Dendritic cell treated with granulocyte-macrophage colony-stimulating factor and Interleukin-4, amounts not matched to agents 40 ng/mL and 50 ng/mL, for 4 days (primary cell): ENCODE measurements around the gene TNFAIP8L3.
"Not testable (repeated sequence)": the region's sequence is repeated elsewhere in the genome, so short reads cannot be mapped to it uniquely, and the experiment has no call there.

Experiments
- H3K27ac Mint-ChIP-seq: one replicate; pipeline ENCODE4 v1.8.0; 2022; ENCODE audit warnings: mild to moderate bottlenecking, mixed read lengths
- H3K27me3 Mint-ChIP-seq: one replicate; pipeline ENCODE4 v1.8.0; 2022; ENCODE audit warnings: mild to moderate bottlenecking, mixed read lengths
- H3K36me3 Mint-ChIP-seq: one replicate; pipeline ENCODE4 v1.8.0; 2022; ENCODE audit warnings: low read depth, mixed read lengths
- H3K4me1 Mint-ChIP-seq: one replicate; pipeline ENCODE4 v1.8.0; 2022; ENCODE audit warnings: low read depth, mixed read lengths
- H3K4me3 Mint-ChIP-seq: one replicate; pipeline ENCODE4 v1.8.0; 2022; ENCODE audit warnings: mild to moderate bottlenecking, moderate library complexity, mixed read lengths
- H3K9me3 Mint-ChIP-seq: one replicate; pipeline ENCODE4 v1.8.0; 2022; ENCODE audit warnings: mixed read lengths
- intact Hi-C: fragments of 100-400 bp; cut with micrococcal nuclease; formaldehyde crosslinking; loops from one replicate; pipeline ENCODE4 v1.15.0; 2022

The TNFAIP8L3 gene

DNA sequence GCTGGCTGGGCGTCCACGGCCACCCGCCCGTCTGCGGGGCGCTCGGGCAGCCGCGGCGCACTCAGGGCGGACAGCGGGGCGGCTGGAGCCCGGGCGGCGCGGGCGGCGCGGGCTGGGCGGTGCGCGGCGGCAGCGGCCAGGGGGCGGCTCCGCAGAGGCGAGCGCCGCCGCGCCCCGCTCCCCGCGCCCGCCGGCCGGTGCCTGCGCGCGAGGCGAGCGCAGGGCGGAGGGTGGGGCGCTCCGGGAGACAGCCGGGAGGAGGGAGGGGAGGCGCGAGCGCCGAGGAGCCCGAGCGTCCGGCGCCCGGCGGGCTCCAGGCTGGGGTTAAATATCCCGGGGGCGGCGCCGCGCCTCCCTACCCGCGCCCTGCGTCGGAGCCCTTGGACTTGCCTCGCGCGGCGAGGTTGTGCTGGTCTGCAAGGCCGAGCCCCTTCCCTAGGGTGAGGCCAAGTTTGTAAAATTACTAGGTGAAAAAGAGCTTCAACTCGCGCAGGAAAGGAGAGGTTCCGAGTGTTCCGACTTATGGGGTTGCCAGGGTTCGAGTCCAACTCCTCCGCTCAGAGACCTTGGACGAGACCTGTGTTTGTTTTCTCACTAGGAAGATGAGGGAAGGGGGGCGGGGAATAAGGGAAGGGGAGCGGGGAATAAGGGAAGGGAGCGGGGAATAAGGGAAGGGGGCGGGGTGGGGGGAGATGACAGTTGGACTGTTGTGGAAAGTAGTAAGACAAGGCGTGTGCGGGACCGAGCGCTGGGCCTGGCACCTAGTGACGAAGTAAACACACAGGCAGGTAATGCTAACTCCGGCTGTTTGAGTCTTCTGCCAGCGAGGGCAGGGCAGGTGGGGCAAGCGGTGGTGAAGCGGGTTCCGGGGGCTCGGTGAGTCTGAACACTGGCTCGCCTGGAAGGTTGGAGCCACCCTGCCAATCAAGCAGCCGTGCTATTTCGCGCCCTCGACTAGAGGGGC, at the start of gene TNFAIP8L3:
Gene TNFAIP8L3, minus strand, starts transcription at position 301 of the 964 bp plus-strand sequence. CDS start 311 bp downstream, outside the sequence.
- Mint-ChIP-seq H3K9me3 (no peaks in the 10 kb centered on the region), H3K4me1 (peaks cover 35% of the 10 kb centered on the region), H3K4me3 (peak within 1 kb of the TSS; percentile 70), H3K27ac (no peak within 1 kb of the TSS), H3K27me3 (peaks cover 78% of the 10 kb centered on the region), H3K36me3 (no peaks in the 10 kb centered on the region)
- intact Hi-C loops = loop anchor here (5.0 kb wide), 1 partner anchor 48 kb away; no protein-coding TSS in a partner anchor

DNA sequence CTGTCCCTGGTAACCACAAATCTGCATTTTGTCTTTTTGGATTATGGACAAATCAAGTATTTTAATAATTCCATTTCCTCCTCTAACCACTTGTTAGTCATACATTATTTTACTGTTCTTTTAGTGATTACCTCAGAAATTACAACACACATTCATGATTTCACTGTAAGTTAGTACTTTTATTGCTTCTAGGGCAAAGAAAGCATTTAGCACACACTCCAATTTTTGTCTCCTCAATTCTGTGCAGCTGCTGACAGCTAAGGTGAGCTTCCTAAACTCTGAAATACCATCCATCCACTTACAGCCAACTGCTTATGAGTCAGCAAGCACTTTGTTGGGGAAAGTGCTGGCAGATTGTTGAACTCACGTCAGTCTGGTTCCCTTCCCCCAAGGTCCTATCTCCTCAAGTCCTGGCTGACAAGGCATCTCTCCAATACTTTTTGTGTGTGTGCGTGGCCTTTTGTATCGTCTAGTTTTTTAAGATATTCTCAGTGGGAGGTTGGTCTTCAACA, 49.4 kb upstream of the TNFAIP8L3 start:
- Mint-ChIP-seq H3K4me3 (no peak overlapping the region), H3K4me1 (peaks cover 6% of the 10 kb centered on the region), H3K27ac (no peak overlapping the region), H3K27me3 (peaks cover 37% of the 10 kb centered on the region), H3K36me3 (no peaks in the 10 kb centered on the region), H3K9me3 (no peaks in the 10 kb centered on the region)
- intact Hi-C loops = no loop called here

DNA sequence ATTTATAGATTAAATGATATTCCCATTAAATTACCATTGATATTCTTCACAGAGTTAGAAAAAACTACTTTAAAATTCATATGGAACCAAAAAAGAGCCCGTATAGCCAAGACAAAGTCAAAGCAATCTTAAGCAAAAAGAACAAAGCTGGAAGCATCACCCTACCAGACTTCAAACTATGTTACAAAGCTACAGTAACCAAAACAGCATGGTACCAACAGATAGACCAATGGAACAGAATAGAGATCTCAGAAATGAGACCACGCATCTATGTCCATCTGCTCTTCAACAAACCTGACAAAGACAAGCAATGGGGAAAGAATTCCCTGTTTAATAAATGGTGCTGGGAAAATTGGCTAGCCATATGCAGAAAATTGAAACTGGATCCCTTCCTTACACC, 45.6 kb upstream of the TNFAIP8L3 start:
- H3K9me3 Mint-ChIP-seq, intact Hi-C loops: not testable (repeated sequence)

DNA sequence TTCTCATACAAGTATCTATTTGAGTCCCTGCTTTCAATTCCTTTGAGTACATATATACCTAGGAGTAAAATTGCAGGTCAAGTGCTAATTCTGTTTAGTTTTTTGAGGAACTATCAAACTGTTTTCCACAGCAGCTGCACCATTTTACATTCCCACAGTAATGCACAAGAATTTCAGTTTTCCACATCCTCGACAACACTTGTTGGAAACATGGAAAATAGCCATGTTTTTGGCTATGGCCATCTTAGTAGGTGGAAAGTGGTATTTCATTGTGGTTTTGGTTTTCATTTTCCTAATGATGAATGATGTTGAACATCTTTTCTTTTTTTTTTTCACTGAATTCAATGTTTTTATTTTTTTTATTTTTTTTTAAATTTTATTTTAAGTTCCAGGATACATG, 44.4 kb upstream of the TNFAIP8L3 start:
- peaks cover 42% of the 10 kb centered on the region for H3K27me3 Mint-ChIP-seq
- H3K9me3 Mint-ChIP-seq = no peaks in the 10 kb centered on the region
- no peak overlapping the region for H3K4me3 Mint-ChIP-seq
- H3K36me3 Mint-ChIP-seq = no peaks in the 10 kb centered on the region
- intact Hi-C loops = no loop called here
- H3K27ac Mint-ChIP-seq = no peak overlapping the region
- H3K4me1 Mint-ChIP-seq = peaks cover 3% of the 10 kb centered on the region

More for the DNA sequence above, 45.6 kb upstream of the TNFAIP8L3 start:
- not testable (repeated sequence) for H3K4me1 Mint-ChIP-seq, H3K36me3 Mint-ChIP-seq, H3K4me3 Mint-ChIP-seq, H3K27ac Mint-ChIP-seq
- peaks cover 42% of the 10 kb centered on the region for H3K27me3 Mint-ChIP-seq

DNA sequence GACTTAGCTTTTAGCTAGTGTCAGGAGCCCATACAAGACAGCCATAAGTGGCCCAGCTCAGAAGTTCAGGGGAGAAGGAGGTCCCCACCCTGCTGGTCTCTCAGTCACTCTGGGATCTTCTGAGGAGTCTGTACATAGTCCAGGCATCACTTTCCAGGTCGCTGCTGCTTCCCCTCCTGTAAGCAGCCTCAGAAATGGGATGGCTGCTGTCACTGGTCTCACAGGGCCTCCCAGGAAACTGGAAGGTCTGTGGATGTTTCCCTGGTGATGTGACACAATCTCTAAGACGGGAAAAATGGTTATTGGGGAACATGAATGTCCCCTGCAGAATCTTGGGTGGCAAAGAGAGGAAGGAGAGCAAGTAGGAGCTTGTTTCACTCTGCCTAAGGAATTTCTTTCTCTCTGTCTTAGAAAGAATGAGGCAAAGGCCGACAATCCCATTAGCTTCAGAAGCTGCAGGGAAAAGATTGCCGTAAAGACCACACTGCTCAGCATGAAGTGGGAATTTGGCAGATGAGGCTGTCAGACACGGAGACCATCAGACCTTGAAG, 43.2 kb upstream of the TNFAIP8L3 start:
- H3K27me3 Mint-ChIP-seq = peaks cover 35% of the 10 kb centered on the region
- no peaks in the 10 kb centered on the region for H3K4me1 Mint-ChIP-seq
- no peak overlapping the region for H3K4me3 Mint-ChIP-seq
- H3K36me3 Mint-ChIP-seq = no peaks in the 10 kb centered on the region
- intact Hi-C loops = no loop called here
- no peaks in the 10 kb centered on the region for H3K9me3 Mint-ChIP-seq
- no peak overlapping the region for H3K27ac Mint-ChIP-seq

DNA sequence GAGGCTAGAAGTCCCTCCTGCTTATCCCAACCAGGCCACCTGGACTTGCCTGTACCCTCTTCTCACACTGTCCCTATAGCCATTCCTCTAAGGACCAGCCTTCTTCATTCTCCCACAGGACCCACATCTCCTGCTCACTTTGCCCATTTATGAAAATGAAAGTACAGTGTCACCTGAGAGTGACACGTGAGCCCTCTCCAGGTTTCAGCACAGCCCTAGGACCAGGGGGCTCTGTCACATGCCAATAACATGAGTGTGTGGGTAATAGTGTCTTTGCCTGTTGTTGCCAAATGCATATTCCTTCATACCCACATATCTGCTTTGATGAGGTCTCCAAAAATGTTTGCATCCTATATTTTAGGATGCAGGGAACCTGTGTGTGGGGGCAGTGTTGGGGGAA, 42.3 kb upstream of the TNFAIP8L3 start:
- Mint-ChIP-seq H3K27me3 (peaks cover 32% of the 10 kb centered on the region), H3K27ac (no peak overlapping the region), H3K4me3 (no peak overlapping the region), H3K36me3 (no peaks in the 10 kb centered on the region), H3K9me3 (no peaks in the 10 kb centered on the region), H3K4me1 (no peaks in the 10 kb centered on the region)
- intact Hi-C loops = no loop called here

DNA sequence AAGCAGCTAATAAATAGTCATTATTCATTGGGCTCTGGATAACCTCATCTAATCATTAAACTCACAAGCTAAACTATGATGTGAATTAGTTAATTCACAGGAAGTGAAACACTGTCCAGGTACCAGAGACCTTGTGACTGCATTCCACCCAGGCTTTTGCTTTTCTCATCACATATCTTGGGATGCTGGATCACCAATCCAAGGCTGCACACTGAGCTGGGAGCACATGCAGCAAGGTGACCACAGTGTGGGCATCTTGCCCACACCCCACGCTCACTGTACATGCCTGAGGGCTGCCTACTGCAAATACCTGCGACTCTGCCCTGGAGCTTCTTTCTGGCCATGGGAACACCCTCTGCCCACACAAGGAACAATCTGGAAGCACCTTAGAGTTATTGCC, 40.6 kb upstream of the TNFAIP8L3 start:
- Mint-ChIP-seq H3K27me3 (peaks cover 19% of the 10 kb centered on the region), H3K4me3 (no peak overlapping the region), H3K27ac (no peak overlapping the region), H3K36me3 (no peaks in the 10 kb centered on the region), H3K9me3 (no peaks in the 10 kb centered on the region), H3K4me1 (no peaks in the 10 kb centered on the region)
- intact Hi-C loops = no loop called here

DNA sequence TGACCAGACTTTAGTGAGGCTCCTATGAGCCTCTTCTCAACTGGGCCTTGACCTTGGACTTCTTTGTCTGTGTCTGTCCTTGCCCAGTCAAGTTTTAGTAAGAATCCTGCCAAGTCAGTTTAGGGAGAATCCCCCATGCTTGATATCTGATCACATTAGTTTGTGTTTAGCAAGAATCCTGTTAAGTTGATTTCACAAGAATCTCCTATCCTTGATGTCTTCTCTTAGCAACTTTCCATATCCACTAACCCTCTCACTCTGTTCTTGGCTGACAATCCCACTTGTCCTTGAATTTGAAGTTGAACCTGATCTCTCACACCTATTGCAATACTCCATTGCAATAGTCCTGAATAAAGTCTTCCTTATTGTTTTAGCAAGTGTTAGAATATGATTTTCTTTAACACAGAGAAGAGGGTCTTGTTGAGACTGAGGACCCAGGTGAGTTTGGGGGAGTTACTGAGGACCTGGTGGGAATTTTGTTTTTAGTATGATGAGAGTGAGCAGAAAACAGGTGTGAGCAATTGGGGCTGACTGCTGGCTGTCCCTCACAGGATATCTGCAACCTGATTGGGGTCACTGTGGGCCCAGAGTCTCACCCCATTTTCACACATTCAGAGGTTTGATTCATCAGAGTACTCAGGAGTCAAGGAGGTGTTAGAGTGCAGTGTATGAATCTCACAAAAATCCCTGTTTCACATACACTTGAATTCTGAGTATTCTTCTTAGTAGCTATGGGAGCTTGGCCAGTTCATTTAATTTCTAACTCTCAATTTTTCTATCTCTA, 39.9 kb upstream of the TNFAIP8L3 start:
- no peaks in the 10 kb centered on the region for H3K4me1 Mint-ChIP-seq
- H3K27ac Mint-ChIP-seq = no peak overlapping the region
- intact Hi-C loops = no loop called here
- no peaks in the 10 kb centered on the region for H3K9me3 Mint-ChIP-seq
- no peaks in the 10 kb centered on the region for H3K36me3 Mint-ChIP-seq
- H3K27me3 Mint-ChIP-seq = peaks cover 18% of the 10 kb centered on the region
- no peak overlapping the region for H3K4me3 Mint-ChIP-seq

DNA sequence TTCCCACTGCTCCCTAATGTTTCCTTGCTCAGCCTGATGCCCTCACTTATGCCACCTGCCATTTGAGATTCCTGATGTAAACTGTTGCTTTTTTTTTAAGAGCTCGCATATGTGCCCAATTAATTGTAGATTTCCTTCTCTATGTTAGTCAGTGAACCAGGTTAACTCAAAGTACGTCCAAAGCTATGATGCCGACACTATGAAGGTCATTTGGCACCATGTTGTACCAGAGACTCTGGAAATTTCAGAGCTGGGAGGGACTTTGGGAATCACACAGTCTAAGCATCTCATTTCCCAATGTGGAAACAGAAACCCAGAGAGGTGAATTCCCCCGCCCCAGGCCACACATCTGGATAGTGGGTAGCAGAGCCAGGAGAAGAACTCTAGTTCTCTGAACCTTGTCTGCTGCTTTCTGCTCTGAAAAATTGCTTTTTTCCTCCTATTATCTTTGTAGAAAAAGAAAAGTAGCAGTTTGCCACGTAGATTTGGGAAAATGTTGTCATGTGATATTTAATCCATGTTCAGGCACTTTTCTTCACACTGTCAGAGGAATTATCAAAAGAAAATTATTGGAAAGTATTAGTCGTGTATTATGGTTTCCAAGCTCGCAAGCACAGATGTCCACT, 38.5 kb upstream of the TNFAIP8L3 start:
- Mint-ChIP-seq H3K36me3 (no peaks in the 10 kb centered on the region), H3K27ac (no peak overlapping the region)

DNA sequence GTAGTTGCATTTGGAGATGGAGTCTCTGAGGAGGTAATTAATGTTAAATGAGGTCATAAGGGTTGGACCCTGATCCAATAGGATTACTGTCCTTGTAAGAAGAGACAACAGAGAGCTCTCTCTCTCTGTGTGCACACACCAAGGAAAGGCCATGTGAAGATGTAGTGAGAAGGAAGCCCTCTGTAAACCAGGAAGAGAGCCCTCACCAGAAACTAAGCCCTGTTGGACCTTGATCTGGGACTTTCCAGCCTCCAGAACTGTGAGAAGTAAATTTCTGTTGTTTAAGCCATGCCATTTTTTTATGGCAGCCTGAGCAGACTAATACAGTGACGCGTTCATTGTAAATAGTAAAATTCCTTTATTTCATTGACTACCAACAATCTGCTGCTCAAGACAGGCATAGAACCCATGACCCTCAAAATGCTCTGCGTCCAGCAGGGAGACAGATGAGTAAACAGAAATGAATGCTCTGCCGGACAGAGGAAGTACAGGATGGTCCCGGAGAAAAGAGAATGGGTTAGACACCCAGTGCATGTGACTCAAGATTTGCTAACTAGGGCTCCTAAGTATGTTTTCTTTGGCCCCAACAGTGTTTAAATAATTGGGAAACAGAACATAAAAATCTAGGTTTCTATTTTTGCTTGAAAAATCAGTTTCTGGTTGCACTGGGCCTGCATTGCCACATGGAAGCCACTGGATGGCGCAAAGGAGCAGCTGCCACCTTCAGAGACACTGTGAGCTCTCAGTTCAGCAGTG, 37.9 kb upstream of the TNFAIP8L3 start:
- no peak overlapping the region for H3K27ac Mint-ChIP-seq
- intact Hi-C loops = no loop called here
- no peak overlapping the region for H3K4me3 Mint-ChIP-seq
- no peaks in the 10 kb centered on the region for H3K36me3 Mint-ChIP-seq
- H3K27me3 Mint-ChIP-seq = peaks cover 11% of the 10 kb centered on the region
- peaks cover 4% of the 10 kb centered on the region for H3K4me1 Mint-ChIP-seq
- no peaks in the 10 kb centered on the region for H3K9me3 Mint-ChIP-seq

More for the DNA sequence above, 38.5 kb upstream of the TNFAIP8L3 start:
- Mint-ChIP-seq H3K27me3 (peaks cover 13% of the 10 kb centered on the region), H3K9me3 (no peaks in the 10 kb centered on the region), H3K4me1 (no peaks in the 10 kb centered on the region), H3K4me3 (no peak overlapping the region)
- intact Hi-C loops = no loop called here

DNA sequence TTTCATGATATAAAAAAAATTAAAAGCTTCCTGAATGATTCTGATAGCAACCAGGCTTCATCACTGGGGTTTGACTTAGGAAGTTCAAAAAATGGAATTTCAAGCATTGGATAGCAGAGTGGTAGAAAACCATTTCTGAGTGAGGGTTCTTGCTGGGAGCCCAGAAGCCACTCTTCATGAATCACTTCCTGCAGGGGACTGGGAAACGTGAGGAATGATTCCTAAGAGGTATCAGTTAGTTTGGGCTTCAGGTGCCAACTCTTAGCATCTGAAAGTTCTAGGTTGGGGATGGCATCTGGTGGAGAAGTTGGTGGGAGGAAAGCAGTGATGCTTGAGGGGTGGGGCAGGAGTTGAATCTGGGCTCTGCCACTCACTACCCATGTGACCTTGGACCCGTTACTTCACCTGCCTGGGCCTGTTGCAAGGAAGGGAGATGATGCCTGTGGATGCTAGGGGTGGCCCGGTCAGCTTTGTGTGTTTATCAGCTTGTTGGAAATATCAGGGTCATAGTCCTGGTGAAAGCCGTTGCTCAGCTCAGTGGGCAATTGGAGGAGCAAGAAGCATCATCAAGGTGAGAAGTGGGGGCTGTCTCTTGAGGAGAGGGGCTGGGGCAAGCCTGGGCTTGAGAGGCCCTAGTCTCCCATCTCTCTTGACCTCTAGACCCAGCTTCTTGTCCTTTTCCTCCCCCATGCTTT, 37.0 kb upstream of the TNFAIP8L3 start:
- Mint-ChIP-seq H3K4me1 (peaks cover 12% of the 10 kb centered on the region), H3K9me3 (no peaks in the 10 kb centered on the region), H3K27ac (no peak overlapping the region), H3K36me3 (no peaks in the 10 kb centered on the region), H3K27me3 (peaks cover 8% of the 10 kb centered on the region), H3K4me3 (no peak overlapping the region)
- intact Hi-C loops = no loop called here

DNA sequence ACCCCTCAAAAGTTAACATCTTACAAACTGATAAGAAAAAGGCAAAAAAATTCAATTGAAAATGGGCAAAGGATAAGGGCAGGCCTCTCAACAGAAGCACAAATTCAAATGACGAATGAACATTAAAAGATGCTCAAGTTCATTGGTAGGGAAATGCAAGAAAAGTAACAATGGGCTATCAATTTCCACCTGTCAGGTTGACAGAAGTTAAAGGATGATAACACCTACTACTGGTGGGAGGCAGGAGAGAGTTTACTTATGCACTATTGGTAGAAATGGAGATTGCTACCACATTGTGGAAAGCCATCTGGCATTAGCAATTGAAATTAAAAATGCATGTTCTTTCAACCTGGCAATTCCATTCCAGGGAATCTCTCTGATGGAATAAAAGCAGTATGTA, 35.6 kb upstream of the TNFAIP8L3 start:
- intact Hi-C loops = no loop called here
- no peak overlapping the region for H3K4me3 Mint-ChIP-seq
- no peaks in the 10 kb centered on the region for H3K9me3 Mint-ChIP-seq
- H3K36me3 Mint-ChIP-seq = no peaks in the 10 kb centered on the region
- peaks cover 13% of the 10 kb centered on the region for H3K27me3 Mint-ChIP-seq
- no peak overlapping the region for H3K27ac Mint-ChIP-seq
- H3K4me1 Mint-ChIP-seq = peaks cover 21% of the 10 kb centered on the region
